H1 (cell line): ENCODE measurements around the gene SPATA21. TPM values are rescaled to one million over a fixed set of nuclear protein-coding genes. Genes with fewer than 3 reads are reported as not detected.

ENCODE experiments used
- CTCF ChIA-PET: fragments of 300-600 bp; sonication (Branson Sonifier 250); formaldehyde crosslinking; loops from one replicate; lab custom pipeline; 2021; ENCODE audit not compliant: partially characterized antibody; lab: Charles Lee
- POLR2A ChIA-PET: fragments of 300-600 bp; sonication (Branson Sonifier 250); formaldehyde crosslinking; loops from one replicate; lab custom pipeline; 2021; ENCODE audit warnings: inconsistent platforms; ENCODE audit not compliant: partially characterized antibody; lab: Charles Lee
- DNase-seq, 2 experiments: peaks; one replicate each; pipeline versions ENCODE4 v3.0.0 to v3.0.0-alpha.2; 2010 to 2022; ENCODE audit warnings: low spot score in 2 of 2, low read depth in 1 of 2, mixed read lengths in 1 of 2
- FAIRE-seq: peaks from 2 replicates; lab custom pipeline; 2011; peaks lifted over from hg19 to GRCh38; lab: Jason Lieb, UNC
- H2AFZ ChIP-seq: 2 replicates; pipeline ENCODE4 v1.8.1; 2012; ENCODE audit warnings: low read length, inconsistent platforms
- H2AK5ac ChIP-seq: 2 replicates; pipeline ENCODE4 v1.6.1; 2013; ENCODE audit warnings: low read depth, low read length
- H2BK120ac ChIP-seq: replicated peaks from 2 replicates; pipeline ENCODE3; 2013; ENCODE audit warnings: low read depth, low read length, inconsistent platforms
- H2BK12ac ChIP-seq: 2 replicates; pipeline ENCODE4 v1.6.1; 2013; ENCODE audit warnings: low read depth, low read length
- H2BK15ac ChIP-seq: 2 replicates; pipeline ENCODE4 v1.6.1; 2013; ENCODE audit warnings: low read length
- H2BK20ac ChIP-seq: 2 replicates; pipeline ENCODE4 v1.6.1; 2013; ENCODE audit warnings: low read length
- H2BK5ac ChIP-seq: 2 replicates; pipeline ENCODE4 v1.6.1; 2013; ENCODE audit warnings: low read depth, low read length
- H3K14ac ChIP-seq: 2 replicates; pipeline ENCODE4 v1.6.1; 2013; ENCODE audit warnings: inconsistent platforms; ENCODE audit not compliant: insufficient read length
- H3K18ac ChIP-seq: 2 replicates; pipeline ENCODE4 v1.6.1; 2013; ENCODE audit warnings: low read length; ENCODE audit errors: extremely low read depth
- H3K23ac ChIP-seq: 2 replicates; pipeline ENCODE4 v1.6.1; 2013; ENCODE audit warnings: inconsistent platforms; ENCODE audit not compliant: insufficient read length
- H3K23me2 ChIP-seq: 2 replicates; pipeline ENCODE4 v1.6.1; 2013; ENCODE audit warnings: low read depth, low read length
- H3K27ac ChIP-seq: 2 replicates; pipeline ENCODE4 v1.6.1; 2011; ENCODE audit warnings: low read depth, low read length, inconsistent platforms
- H3K27me3 ChIP-seq, 4 experiments: replicated peaks in 1 of 4; 1 replicate in 1 of 4; 2 replicates in 3 of 4; pipeline versions ENCODE4 v1.6.1 to v1.8.1; 2011 to 2013; ENCODE audit warnings: low read length in 3 of 4, mild to moderate bottlenecking in 3 of 4, inconsistent platforms in 2 of 4, mixed read lengths in 2 of 4, moderate library complexity in 1 of 4; ENCODE audit not compliant: control insufficient read depth in 3 of 4, insufficient read depth in 3 of 4; ENCODE audit errors: extremely low read depth in 1 of 4
- H3K36me3 ChIP-seq, 4 experiments: 2 replicates each; pipeline versions ENCODE4 v1.6.1 to v1.8.1; 2011 to 2013; ENCODE audit warnings: mild to moderate bottlenecking in 4 of 4, low read length in 3 of 4, moderate library complexity in 2 of 4, control low read depth in 1 of 4, inconsistent platforms in 1 of 4; ENCODE audit not compliant: insufficient read depth in 4 of 4, control insufficient read depth in 2 of 4
- H3K4ac ChIP-seq: replicated peaks from 2 replicates; pipeline ENCODE3; 2013; ENCODE audit warnings: low read length, low read depth, mixed read lengths, inconsistent platforms; ENCODE audit not compliant: insufficient read length
- H3K4me1 ChIP-seq, 4 experiments: replicated peaks in 1 of 4; 1 replicate in 1 of 4; 2 replicates in 3 of 4; pipeline versions ENCODE4 v1.6.1 to v1.8.1; 2011 to 2013; ENCODE audit warnings: low read length in 3 of 4, inconsistent platforms in 2 of 4, mixed read lengths in 1 of 4; ENCODE audit not compliant: insufficient read depth in 4 of 4, control insufficient read depth in 3 of 4
- H3K4me2 ChIP-seq, 2 experiments: 2 replicates each; pipeline versions ENCODE4 v1.6.1 to v1.8.1; 2011 to 2013; ENCODE audit warnings: low read depth in 2 of 2, low read length in 2 of 2, control low read depth in 1 of 2, inconsistent platforms in 1 of 2, mild to moderate bottlenecking in 1 of 2; ENCODE audit not compliant: insufficient read depth in 1 of 2
- H3K4me3 ChIP-seq, 4 experiments: fragments of 200-600, 300-600 bp in 1 of 4; sonication (generic), shearing (Covaris generic), sonication (Bioruptor Twin) in 1 of 4; 2 replicates each; pipeline versions ENCODE4 v1.5.1 to v1.8.1; 2011 to 2016; ENCODE audit warnings: low read length in 4 of 4, low read depth in 3 of 4, control low read depth in 2 of 4, inconsistent platforms in 2 of 4, mild to moderate bottlenecking in 2 of 4, mixed read lengths in 1 of 4, moderate library complexity in 1 of 4; ENCODE audit not compliant: insufficient read depth in 2 of 4; ENCODE audit errors: extremely low read depth in 1 of 4
- H3K56ac ChIP-seq: replicated peaks from 2 replicates; pipeline ENCODE3; 2013; ENCODE audit warnings: low read depth, mild to moderate bottlenecking, mixed read lengths, low read length, inconsistent platforms; ENCODE audit not compliant: insufficient read length
- H3K79me1 ChIP-seq: 2 replicates; pipeline ENCODE4 v1.6.1; 2013; ENCODE audit warnings: low read depth, low read length, control low read depth
- H3K79me2 ChIP-seq, 2 experiments: 2 replicates each; pipeline versions ENCODE4 v1.6.1 to v1.8.1; 2012 to 2013; ENCODE audit warnings: low read length in 2 of 2, mild to moderate bottlenecking in 2 of 2, inconsistent platforms in 1 of 2; ENCODE audit not compliant: insufficient read depth in 2 of 2, control insufficient read depth in 1 of 2
- H3K9ac ChIP-seq, 4 experiments: replicated peaks in 1 of 4; 1 replicate in 1 of 4; 2 replicates in 3 of 4; pipeline versions ENCODE4 v1.6.1 to v1.8.1; 2011 to 2013; ENCODE audit warnings: low read depth in 3 of 4, low read length in 3 of 4, control low read depth in 2 of 4, mild to moderate bottlenecking in 2 of 4, moderate library complexity in 2 of 4, inconsistent platforms in 1 of 4; ENCODE audit errors: extremely low read depth in 1 of 4
- H3K9me3 ChIP-seq, 2 experiments: 2 replicates each; pipeline versions ENCODE4 v1.6.1 to v1.8.1; 2012 to 2013; ENCODE audit warnings: mild to moderate bottlenecking in 2 of 2, moderate library complexity in 2 of 2, control low read depth in 1 of 2, inconsistent platforms in 1 of 2, low read depth in 1 of 2, low read length in 1 of 2, mixed read lengths in 1 of 2; ENCODE audit not compliant: insufficient read depth in 2 of 2
- H4K20me1 ChIP-seq, 2 experiments: replicated peaks in 1 of 2; 2 replicates each; pipeline versions ENCODE3 to v1.8.1; 2011 to 2013; ENCODE audit warnings: inconsistent platforms in 2 of 2, low read length in 2 of 2, mild to moderate bottlenecking in 1 of 2; ENCODE audit not compliant: insufficient read depth in 2 of 2, control insufficient read depth in 1 of 2
- H4K5ac ChIP-seq: 2 replicates; pipeline ENCODE4 v1.6.1; 2013; ENCODE audit warnings: low read length, low read depth, mixed read lengths, inconsistent platforms; ENCODE audit not compliant: insufficient read length
- H4K8ac ChIP-seq: 2 replicates; pipeline ENCODE4 v1.8.0; 2013; ENCODE audit warnings: mild to moderate bottlenecking, moderate library complexity, low read length, inconsistent platforms; ENCODE audit not compliant: insufficient read depth; ENCODE audit errors: extremely low read depth
- H4K91ac ChIP-seq: replicated peaks from 2 replicates; pipeline ENCODE3; 2013; ENCODE audit warnings: low read length, mixed read lengths, inconsistent platforms; ENCODE audit not compliant: insufficient read length
- ATF2 ChIP-seq: IDR thresholded peaks from 2 replicates; pipeline ENCODE4 v1.6.1; 2012; ENCODE audit warnings: low read length, inconsistent platforms
- BACH1 ChIP-seq: IDR thresholded peaks from 2 replicates; pipeline ENCODE4 v1.6.1; 2012; ENCODE audit warnings: low read length, improper control_type of control experiment
- BRCA1 ChIP-seq: IDR thresholded peaks from 2 replicates; pipeline ENCODE4 v1.6.1; 2012; ENCODE audit warnings: low read depth, low read length, improper control_type of control experiment
- CREB1 ChIP-seq: IDR thresholded peaks from 2 replicates; pipeline ENCODE4 v1.6.1; 2012; ENCODE audit warnings: inconsistent platforms
- EGR1 ChIP-seq: IDR thresholded peaks from 2 replicates; pipeline ENCODE4 v1.6.1; 2011; ENCODE audit warnings: low read depth, low read length, borderline replicate concordance
- HDAC2 ChIP-seq, 2 experiments: fragments of 300-600 bp in 1 of 2; sonication (generic) in 1 of 2; IDR thresholded peaks; 2 replicates each; pipeline ENCODE4 v1.6.1; 2011 to 2012; ENCODE audit warnings: low read depth in 2 of 2, low read length in 2 of 2, mild to moderate bottlenecking in 2 of 2, moderate library complexity in 2 of 2, borderline replicate concordance in 1 of 2, inconsistent platforms in 1 of 2
- JUN ChIP-seq: IDR thresholded peaks from 2 replicates; pipeline ENCODE4 v1.6.1; 2011; ENCODE audit warnings: low read depth, mild to moderate bottlenecking, improper control_type of control experiment, low read length
- KDM4A ChIP-seq: IDR thresholded peaks from one replicate; pipeline ENCODE4 v1.7.1; 2012; ENCODE audit warnings: low read depth, mild to moderate bottlenecking, moderate library complexity, low read length, inconsistent platforms; ENCODE audit not compliant: severe bottlenecking
- RAD21 ChIP-seq, 2 experiments: IDR thresholded peaks in 1 of 2; conservative IDR thresholded peaks in 1 of 2; 2 replicates each; pipeline ENCODE4 v1.6.1; 2011; ENCODE audit warnings: low read depth in 2 of 2, low read length in 2 of 2, improper control_type of control experiment in 1 of 2, inconsistent platforms in 1 of 2, mild to moderate bottlenecking in 1 of 2, moderate library complexity in 1 of 2
- RFX5 ChIP-seq: IDR thresholded peaks from 2 replicates; pipeline ENCODE4 v1.6.1; 2011; ENCODE audit warnings: low read depth, low read length, improper control_type of control experiment, borderline replicate concordance
- SAP30 ChIP-seq: fragments of 300-600 bp; sonication (generic); IDR thresholded peaks from 2 replicates; pipeline ENCODE4 v1.7.1; 2012; ENCODE audit warnings: low read length, moderate library complexity, mild to moderate bottlenecking, inconsistent platforms; ENCODE audit not compliant: insufficient read depth, insufficient replicate concordance
- WGBS, 2 experiments: shearing (Covaris generic) in 1 of 2; methylation state at CpG; one replicate each; pipeline versions ENCODE4 v1.1.6 to v1.1.7; 2013 to 2015; ENCODE audit warnings: low lambda C conversion rate in 2 of 2, mixed read lengths in 2 of 2, inconsistent platforms in 1 of 2, low coverage in 1 of 2, missing lambda C conversion rate in 1 of 2; ENCODE audit not compliant: insufficient replicate concordance in 2 of 2, insufficient coverage in 1 of 2, insufficient read length in 1 of 2; ENCODE audit errors: extremely low coverage in 1 of 2, missing lambda C conversion rate in 1 of 2; 5-methylcytosine and 5-hydroxymethylcytosine counted together
- polyA plus RNA-seq, 7 experiments: library from polyadenylated mRNA; depleted of rRNA in 3 of 7; stranded (reverse) in 5 of 7; unstranded in 2 of 7; fragments of >200 nt in 5 of 7; fragments of 200-250 nt in 2 of 7; gene quantifications; 1 replicate in 5 of 7; 2 replicates in 1 of 7; 4 replicates in 1 of 7; pipeline versions ENCODE4 v1.2.1 to v1.2.3, GENCODE V29; 2011 to 2013; ENCODE audit warnings: missing spikeins in 2 of 7, mixed read lengths in 2 of 7
- total RNA-seq: library from RNA; stranded (reverse); fragmentation: NEBNext Ultra II Directional; extraction: Animal tissue kit (Norgen Biotek cat#: 25700); gene quantifications from 2 replicates; pipeline ENCODE4 v1.2.1, GENCODE V29; 2021

The SPATA21 gene
- total and polyA plus RNA-seq, 2 of the 8 experiments (the other 6 are each of a cell fraction or from before 2014, with no cell fraction given), result not detected

- Histone ChIP-seq H2BK12ac (no peak overlapping the region), H3K27ac (no peak overlapping the region), H3K36me3 (peaks cover 0 to 2% (median 0%) of the 10 kb centered on the region in 4 experiments; a peak in 1 of 8 replicates), H3K56ac (no peak overlapping the region), H3K79me2 (peaks cover 39 to 97% of the 10 kb centered on the region in 2 experiments), H2BK5ac (0 out of 2 replicates have a peak overlapping the region, but pooled peaks have one; percentile 35), H4K91ac (no peak overlapping the region), H4K5ac (no peak overlapping the region), H3K4me1 (peaks cover 2 to 9% (median 6%) of the 10 kb centered on the region in 4 experiments; a peak in 5 of 7 replicates), H3K4me2 (peak overlapping the region in 1 of 2 experiments; percentile 35; a peak in 1 of 4 replicates), H2BK15ac (no peak overlapping the region), H3K9ac (no peak overlapping the region), H3K23ac (no peak overlapping the region), H3K27me3 (no peaks in the 10 kb centered on the region), H3K9me3 (no peaks in the 10 kb centered on the region), H3K23me2 (no peaks in the 10 kb centered on the region), H2AK5ac (no peak overlapping the region), H3K79me1 (peaks cover 13% of the 10 kb centered on the region), H3K4ac (no peak overlapping the region), H4K8ac (no peak overlapping the region), H3K18ac (no peak overlapping the region; the same call in 1 of the 2 replicates), H2BK120ac (no peak overlapping the region), H3K4me3 (no peak overlapping the region), H2AFZ (no peak overlapping the region), H3K14ac (no peak overlapping the region), H4K20me1 (peaks cover 15 to 34% of the 10 kb centered on the region in 2 experiments), H2BK20ac (no peak overlapping the region)
- FAIRE-seq (no peak), DNase-seq (no peak)
- WGBS, 2 experiments, result 73% methylated on average over 4 of the region's 4 CpGs; no CpG with 5 or more reads in 1 of the 2 experiments
- ChIA-PET POLR2A (interaction anchor here (0.6 to 2.0 kb wide), 4 partner anchors 10 to 612 kb away, joined by 3 to 11 read pairs (median 4); partner anchors contain the start of gene SZRD1), CTCF (interaction anchor here (0.8 kb wide), 1 partner anchor 11 kb away, joined by 3 read pairs; no protein-coding TSS in a partner anchor)
- TF ChIP-seq RFX5 (no peak), HDAC2 (IDR thresholded peaks at IDR 0.05; ENCODE audit: borderline replicate concordance in 1 of 2, low read depth in 2 of 2, low read length in 2 of 2) (no peak), SAP30 (no peak), BRCA1 (no peak), RAD21 (IDR thresholded peaks at IDR 0.05 in 1 of 2, conservative IDR thresholded peaks at IDR 0.05 in 1 of 2; ENCODE audit: low read depth in 2 of 2, low read length in 2 of 2) (no peak), EGR1 (no peak), CREB1 (no peak), JUN (no peak), BACH1 (no peak), KDM4A (no peak), ATF2 (no peak)
These were observed 60.3 kb downstream of the SPATA21 start for GRCh38 chr1:16376971-16377370.
